Activated T-cell treated with anti-CD3 and anti-CD28 coated beads for 4 hours (primary cell): Measurements from ENCODE around the gene CCSER1.

Source experiments
- DNase-seq: peaks from one replicate; pipeline ENCODE4 v3.0.0-alpha.2; 2020

The CCSER1 gene

DNA sequence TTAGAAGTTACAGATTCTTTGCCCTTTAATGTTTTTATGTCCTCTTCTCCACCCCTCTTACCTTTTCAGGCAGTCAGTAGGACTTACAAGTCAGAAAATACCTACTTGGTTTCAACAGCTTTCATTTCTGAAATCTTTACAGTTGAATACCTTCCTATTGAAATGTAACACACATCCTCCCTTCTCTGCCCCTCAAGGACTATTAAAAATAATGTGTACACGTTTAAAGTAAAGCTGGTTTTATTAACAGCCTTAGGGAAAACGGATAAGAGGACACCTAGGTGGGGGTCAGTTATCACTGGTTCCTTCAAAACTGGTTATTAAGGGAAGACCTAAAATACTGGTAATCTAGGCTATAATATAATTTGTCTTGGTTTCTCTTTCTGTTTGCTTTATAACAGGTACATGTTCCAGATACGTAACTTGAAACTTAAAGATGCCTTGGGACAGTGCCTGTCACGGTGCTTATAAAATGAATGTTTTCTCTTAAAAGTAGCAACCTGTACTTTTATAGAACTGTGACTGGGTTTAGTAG lies 1.8 kb downstream of the CCSER1 start:
- no peak for DNase-seq

- DNase-seq, result no peak
Observed at GRCh38 chr4:90130076-90130475, 2.9 kb downstream of the CCSER1 start.

- DNase-seq, result no peak
Observed at GRCh38 chr4:90137555-90137954, 10.4 kb downstream of the CCSER1 start.

- DNase-seq, result no peak
Observed at GRCh38 chr4:90142081-90142480, 14.9 kb downstream of the CCSER1 start.

- DNase-seq, result no peak
Observed at GRCh38 chr4:90145319-90145718, 18.1 kb downstream of the CCSER1 start.

DNA sequence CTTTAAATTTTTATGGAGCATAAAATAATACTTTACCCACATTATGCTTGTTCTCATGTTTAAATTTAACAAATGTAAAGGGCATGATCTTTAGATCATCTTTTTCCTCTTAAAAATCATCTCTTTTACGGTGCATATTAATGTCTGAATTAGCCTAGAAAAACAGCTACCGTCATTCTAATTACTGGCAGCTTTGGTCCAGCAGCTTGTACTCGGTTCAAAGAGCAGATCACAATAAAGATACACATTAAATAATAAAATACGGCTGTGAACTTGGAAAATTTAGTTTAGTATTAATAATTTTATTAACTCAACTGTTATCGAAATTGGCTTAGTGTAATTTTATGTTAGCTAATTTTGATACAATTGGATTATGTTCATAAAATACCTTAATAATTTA lies 19.1 kb downstream of the CCSER1 start:
- no peak for DNase-seq

DNA sequence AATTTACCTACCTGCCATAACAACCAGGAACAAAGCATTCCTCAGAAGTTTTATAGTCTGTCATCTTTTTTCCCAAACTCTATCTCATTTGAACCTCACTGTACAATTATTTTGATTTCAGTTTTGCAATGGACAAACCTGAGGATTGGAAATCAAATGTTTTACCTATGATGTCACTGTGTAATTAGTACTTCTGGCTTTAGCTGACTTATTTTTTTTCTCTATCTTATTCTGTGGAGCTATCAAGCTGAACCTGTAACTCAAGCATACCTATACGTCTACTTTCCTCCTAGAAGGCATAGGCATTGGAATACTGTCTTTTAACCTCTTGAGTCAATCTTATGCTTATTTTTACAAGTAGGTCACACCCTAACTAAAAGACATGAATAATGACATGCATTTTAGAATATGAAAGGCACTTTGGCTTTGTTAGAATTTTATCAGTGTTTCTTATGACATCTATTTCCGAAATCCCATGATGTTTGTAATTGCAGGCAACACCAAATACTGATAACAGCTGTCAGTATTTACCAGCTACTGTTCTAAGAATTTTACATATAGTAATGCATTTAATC lies 21.5 kb downstream of the CCSER1 start:
- DNase-seq, result no peak

- no peak for DNase-seq
Observed at GRCh38 chr4:90152024-90152423, 24.8 kb downstream of the CCSER1 start.

- DNase-seq, result no peak
Observed at GRCh38 chr4:90159193-90159592, 32.0 kb downstream of the CCSER1 start.

DNA sequence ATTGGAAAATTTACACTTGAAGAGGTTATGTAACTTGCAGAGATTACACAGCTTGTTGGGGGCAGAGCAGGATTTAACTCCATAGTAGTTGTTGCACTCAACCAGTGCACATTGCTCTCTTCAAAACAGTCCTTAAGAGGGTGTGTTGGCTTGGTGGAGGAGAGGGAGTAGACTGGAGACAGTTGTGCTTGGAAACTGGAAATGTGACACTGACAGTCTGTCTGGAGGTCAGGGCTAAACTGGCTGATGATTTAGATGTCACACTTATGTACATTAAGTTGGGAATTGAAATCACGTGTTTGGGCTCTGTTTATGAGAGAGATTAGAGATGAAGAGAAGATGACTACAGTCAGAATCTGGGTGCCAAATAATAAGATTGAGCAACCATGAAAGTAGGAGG lies 32.9 kb downstream of the CCSER1 start:
- no peak for DNase-seq

- DNase-seq, result no peak
Observed at GRCh38 chr4:90162566-90162965, 35.4 kb downstream of the CCSER1 start.

DNA sequence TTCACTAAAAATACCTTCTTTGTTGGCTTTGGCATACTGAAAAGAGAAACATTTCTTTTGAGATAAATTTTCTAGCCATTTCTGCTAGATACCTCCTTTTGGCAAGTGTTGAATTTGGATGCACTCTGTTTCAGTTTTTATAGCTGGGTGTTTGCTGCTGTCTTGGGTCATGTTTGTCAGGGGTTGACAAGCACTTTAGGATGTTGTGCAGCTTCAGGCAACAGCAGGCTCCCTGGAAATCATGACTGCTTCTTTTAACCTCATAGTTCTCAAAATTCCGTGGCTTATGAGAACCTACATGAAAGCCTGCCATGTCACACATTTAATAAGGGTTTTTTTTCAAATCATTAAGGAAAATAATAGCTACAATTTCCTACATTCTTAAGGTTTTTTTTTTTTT lies 36.7 kb downstream of the CCSER1 start:
- no peak for DNase-seq

- DNase-seq, result no peak
Observed at GRCh38 chr4:90165883-90166282, 38.7 kb downstream of the CCSER1 start.

DNA sequence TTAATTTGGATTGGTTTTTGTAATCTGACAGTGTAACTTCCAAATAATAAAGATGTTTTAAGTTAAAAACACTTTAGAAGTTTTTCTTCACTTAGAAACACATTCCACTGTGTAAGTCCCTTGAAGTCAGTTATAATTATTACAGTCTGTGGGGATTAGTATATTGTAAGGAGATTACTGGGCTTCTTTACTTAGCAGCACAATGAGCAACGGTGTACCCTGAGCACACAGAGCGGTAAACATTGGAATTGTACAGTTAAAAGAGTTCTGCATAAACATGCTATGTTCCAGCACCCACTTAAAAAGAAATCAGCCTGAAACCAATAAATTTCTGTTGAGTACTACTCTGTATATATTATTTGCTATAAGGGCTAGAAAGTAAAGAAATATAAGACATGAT lies 44.3 kb downstream of the CCSER1 start:
- no peak for DNase-seq

- no peak for DNase-seq
Observed at GRCh38 chr4:90174621-90175023, 47.4 kb downstream of the CCSER1 start.

- no peak for DNase-seq
Observed at GRCh38 chr4:90181644-90182043, 54.5 kb downstream of the CCSER1 start.

- no peak for DNase-seq
Observed at GRCh38 chr4:90183254-90183653, 56.1 kb downstream of the CCSER1 start.

- no peak for DNase-seq
Observed at GRCh38 chr4:90184560-90184959, 57.4 kb downstream of the CCSER1 start.

DNA sequence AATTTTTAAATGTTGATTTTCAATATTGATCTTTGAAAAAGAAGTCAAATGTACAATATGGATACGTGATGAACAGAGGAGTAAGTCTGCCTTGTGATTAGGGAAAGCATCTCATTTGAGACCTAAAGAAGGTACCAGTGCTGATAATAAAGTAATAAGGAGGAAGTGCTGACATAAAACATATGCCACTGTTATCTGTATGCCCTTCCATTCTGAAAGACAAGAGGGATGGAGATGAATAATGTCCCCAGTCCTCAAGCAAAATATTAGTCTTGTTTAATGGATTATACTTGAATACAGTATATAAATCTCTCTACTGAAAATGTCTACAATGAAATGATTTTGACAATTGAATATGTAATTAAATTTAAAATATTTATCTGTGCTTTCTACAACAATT lies 58.2 kb downstream of the CCSER1 start:
- no peak for DNase-seq

DNA sequence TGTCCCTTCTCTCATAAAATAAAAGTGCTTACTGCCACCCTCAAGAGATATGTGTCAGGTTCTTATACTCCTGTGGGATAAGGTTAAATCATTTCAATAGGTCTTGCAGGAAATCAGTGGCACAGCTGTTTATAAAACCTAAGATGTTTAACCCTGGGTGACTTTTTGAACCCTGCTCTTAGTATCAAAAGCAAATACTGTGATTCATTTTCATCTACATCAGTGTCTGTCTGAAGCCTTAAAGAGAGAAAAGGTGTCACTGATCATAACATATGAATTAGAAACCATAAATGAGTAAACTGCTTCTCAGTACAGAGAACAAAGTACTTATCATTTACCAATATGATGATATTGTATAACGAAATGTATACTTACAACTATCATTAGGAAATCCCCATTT lies 59.0 kb downstream of the CCSER1 start:
- no peak for DNase-seq

DNA sequence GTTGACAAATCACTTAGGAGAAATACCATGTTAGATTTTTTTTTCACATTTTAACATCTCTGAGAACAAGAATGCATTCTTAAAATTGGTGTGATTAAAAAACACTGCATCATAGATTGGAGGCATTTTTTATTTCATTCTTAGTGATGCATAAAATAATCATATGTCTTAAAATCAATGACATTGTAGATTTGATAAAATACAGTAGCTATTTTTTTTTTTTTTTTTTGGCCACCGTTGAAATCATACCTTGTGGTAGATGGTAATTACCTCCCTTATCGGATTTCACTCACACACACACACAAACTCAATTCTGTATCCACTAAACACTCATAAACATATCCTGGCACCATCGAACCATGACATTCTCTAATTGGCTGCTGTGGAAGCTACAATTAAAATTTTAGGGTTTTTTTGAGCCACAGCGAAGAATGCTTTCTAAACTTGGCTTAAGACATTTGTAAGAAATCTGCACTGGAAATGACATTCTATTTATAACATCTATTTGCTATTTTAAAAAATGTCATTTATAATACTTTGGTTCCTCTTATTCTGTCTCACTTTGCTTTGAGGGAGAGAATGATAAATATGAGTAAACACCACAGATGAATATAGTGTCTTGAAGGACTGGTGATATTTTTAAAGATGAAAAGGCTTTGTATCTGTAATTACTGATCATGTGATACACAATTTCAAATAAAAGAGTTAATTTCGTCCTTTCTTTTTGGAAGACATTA lies 60.1 kb downstream of the CCSER1 start:
- no peak for DNase-seq

GRCh38 chr4:90189178-90189577 lies 62.0 kb downstream of the CCSER1 start:
- DNase-seq, result no peak

DNA sequence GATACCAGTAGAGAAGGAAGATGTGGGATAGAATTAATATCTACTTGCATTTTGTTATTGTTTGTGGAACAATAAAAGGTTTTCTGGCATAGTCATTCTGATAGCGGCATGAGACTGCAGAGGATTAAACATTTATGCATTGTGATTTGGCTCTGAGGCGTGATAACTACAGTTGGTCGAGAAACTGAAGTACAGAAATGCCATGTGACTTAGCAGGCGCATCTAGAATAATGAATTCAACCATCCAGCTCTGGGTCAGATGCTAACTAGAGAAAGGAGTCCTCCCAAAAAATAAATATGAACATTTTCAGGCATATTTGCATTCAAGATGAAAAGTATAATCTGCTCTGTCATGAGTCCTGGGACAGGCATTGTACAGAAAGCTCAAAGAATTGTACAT lies 62.8 kb downstream of the CCSER1 start:
- no peak for DNase-seq

- no peak for DNase-seq
Observed at GRCh38 chr4:90190525-90190924, 63.3 kb downstream of the CCSER1 start.
